BJ (cell line): ENCODE measurements around the gene NAA10. TPM values are rescaled to one million over a fixed set of nuclear protein-coding genes. Genes with fewer than 3 reads are reported as not detected.

Experiments
- CTCF ChIA-PET: fragments of 350-600 bp; formaldehyde crosslinking; extraction: SDS; loops from one replicate; lab custom pipeline; 2021; ENCODE audit warnings: antibody characterized with exemption, inconsistent platforms; lab: Yijun Ruan, JAX
- POLR2A ChIA-PET: fragments of 300-600 bp; sonication (Branson Sonifier 250); formaldehyde crosslinking; extraction: SDS; loops from one replicate; lab custom pipeline; 2021; ENCODE audit warnings: antibody characterized with exemption; lab: Charles Lee
- DNase-seq: peaks from one replicate; pipeline ENCODE4 v3.0.0-alpha.2; 2011; ENCODE audit warnings: low read depth
- H3K27me3 ChIP-seq: 2 replicates; pipeline ENCODE4 v1.6.0; 2011; ENCODE audit warnings: low read length; ENCODE audit not compliant: control insufficient read depth, insufficient read depth
- H3K36me3 ChIP-seq: 2 replicates; pipeline ENCODE4 v1.5.1; 2011; ENCODE audit warnings: low read length; ENCODE audit not compliant: control insufficient read depth, insufficient read depth
- H3K4me3 ChIP-seq: 2 replicates; pipeline ENCODE4 v1.5.1; 2011; ENCODE audit warnings: low read depth, mild to moderate bottlenecking, control low read depth, low read length
- CTCF ChIP-seq: IDR thresholded peaks from 2 replicates; pipeline ENCODE4 v1.5.1; 2011; ENCODE audit warnings: low read depth, mild to moderate bottlenecking, control low read depth, inconsistent platforms, low read length, moderate library complexity; ENCODE audit not compliant: insufficient read depth
- polyA plus RNA-seq: library from polyadenylated mRNA; depleted of rRNA; stranded (reverse); fragments of >200 nt; gene quantifications from 2 replicates; pipeline ENCODE4 v1.2.3, GENCODE V29; 2011

Gene NAA10
- polyA plus RNA-seq, 1 experiment, result 76.0 TPM

GRCh38 chrX:153939573-153939972 lies 4.7 kb upstream of the NAA10 start:
- no peak overlapping the region for H3K4me3 ChIP-seq
- no peak for TF ChIP-seq CTCF
- no peak for DNase-seq
- CTCF ChIA-PET, result no interaction called here
- POLR2A ChIA-PET, result interaction anchor here (0.8 kb wide), 1 partner anchor 60 kb away, joined by 4 read pairs; no protein-coding TSS in a partner anchor
- H3K36me3 ChIP-seq, result no peaks in the 10 kb centered on the region
- H3K27me3 ChIP-seq, result no peaks in the 10 kb centered on the region

- H3K27me3 ChIP-seq, result no peaks in the 10 kb centered on the region
- DNase-seq, result no peak
- no peak for TF ChIP-seq CTCF
- no peaks in the 10 kb centered on the region for H3K36me3 ChIP-seq
- H3K4me3 ChIP-seq, result no peak overlapping the region
- CTCF ChIA-PET, result interaction anchor here (0.7 kb wide), 1 partner anchor 15 kb away, joined by 3 read pairs; no protein-coding TSS in a partner anchor
- POLR2A ChIA-PET, result no interaction called here
These were observed 3.5 kb upstream of the NAA10 start for GRCh38 chrX:153938226-153938786.

DNA sequence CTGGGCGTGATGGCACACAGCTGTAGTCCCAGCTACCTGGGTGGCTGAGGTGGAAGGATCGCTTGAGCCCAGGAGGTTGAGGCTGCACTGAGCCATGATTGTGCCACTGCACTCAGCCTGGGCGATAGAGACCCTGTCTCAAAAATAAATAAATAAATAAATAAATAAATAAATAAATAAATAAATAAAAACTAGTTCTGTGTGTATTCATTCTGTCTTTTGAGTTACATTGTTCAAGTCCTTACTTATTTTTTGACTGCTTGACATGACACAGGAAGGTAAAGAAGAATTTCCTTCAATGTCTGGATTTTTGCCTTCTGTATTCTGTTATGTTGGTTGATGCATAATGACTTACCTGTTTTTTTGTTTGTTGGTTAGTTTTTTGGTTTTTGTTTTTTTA lies 2.2 kb upstream of the NAA10 start:
- H3K36me3 ChIP-seq, result peaks cover under 1% of the 10 kb centered on the region; the same call in 1 of the 2 replicates
- POLR2A ChIA-PET, result no interaction called here
- no peaks in the 10 kb centered on the region for H3K27me3 ChIP-seq
- CTCF ChIA-PET, result no interaction called here
- TF ChIP-seq CTCF, result no peak
- H3K4me3 ChIP-seq, result no peak overlapping the region
- DNase-seq, result no peak

DNA sequence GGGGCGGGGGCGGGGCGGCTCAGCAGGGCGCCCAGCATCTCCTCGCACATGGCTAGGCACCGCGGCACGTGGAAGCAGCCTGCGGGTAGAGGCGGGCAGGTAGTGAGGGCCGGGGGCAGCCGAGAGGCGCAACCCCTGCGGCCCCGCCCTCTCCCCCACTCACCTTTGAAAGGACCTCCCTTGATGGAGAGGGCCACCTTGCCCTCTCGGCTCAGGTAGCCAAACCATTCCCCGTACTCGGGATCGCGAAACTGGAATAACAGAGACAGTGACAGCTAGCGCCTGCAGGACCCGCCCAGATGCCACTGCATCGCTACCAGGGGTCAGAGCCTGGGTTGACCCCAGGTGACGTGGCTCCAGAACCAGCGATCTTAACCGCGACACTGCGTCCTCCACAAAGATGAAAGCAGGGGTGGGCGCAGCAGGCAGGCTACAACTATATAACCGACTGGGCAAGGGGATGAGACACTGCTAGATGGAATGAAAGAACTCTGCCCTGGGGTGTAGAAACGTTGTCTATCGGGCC lies 552 bp upstream of the NAA10 start:
- CTCF ChIA-PET, result interaction anchor here (3.8 kb wide), 1 partner anchor 12 kb away, joined by 18 read pairs; no protein-coding TSS in a partner anchor
- no peak for DNase-seq

More for the DNA sequence above, 552 bp upstream of the NAA10 start:
- peak overlapping the region; percentile 39 for H3K4me3 ChIP-seq
- POLR2A ChIA-PET, result interaction anchor here (0.7 kb wide), 1 partner anchor 160 kb away, joined by 3 read pairs; no protein-coding TSS in a partner anchor
- peaks cover 6% of the 10 kb centered on the region; the same call in 1 of the 2 replicates for H3K36me3 ChIP-seq
- no peaks in the 10 kb centered on the region for H3K27me3 ChIP-seq
- no peak for TF ChIP-seq CTCF
